Activated CD4-positive, alpha-beta T cell treated with anti-CD3 and anti-CD28 coated beads for 36 hours (primary cell): ENCODE results near the gene PRKN. TPM values are rescaled to one million over a fixed set of nuclear protein-coding genes. Genes with fewer than 3 reads are reported as not detected.

Experiments used
- ATAC-seq: fragments of 200-7000 bp; cut with Tn5 transposase; one replicate; pipeline ENCODE4 v1.10.0; 2021; ENCODE audit warnings: mild to moderate bottlenecking, moderate library complexity
- CTCF ChIA-PET: fragments of 350-600 bp; sonication (Branson Sonifier 250); formaldehyde crosslinking; loops from one replicate; lab custom pipeline; 2021; ENCODE audit warnings: antibody characterized with exemption; lab: Charles Lee
- POLR2A ChIA-PET: fragments of 350-600 bp; sonication (Branson Sonifier 250); formaldehyde crosslinking; loops from one replicate; lab custom pipeline; 2021; ENCODE audit warnings: antibody characterized with exemption, inconsistent platforms; lab: Charles Lee
- DNase-seq: peaks from one replicate; pipeline ENCODE4 v3.0.0-alpha.2; 2020
- H3K27ac Mint-ChIP-seq: one replicate; pipeline ENCODE4 v1.8.0; 2021; ENCODE audit warnings: mixed read lengths
- H3K27me3 Mint-ChIP-seq: one replicate; pipeline ENCODE4 v1.8.0; 2021; ENCODE audit warnings: mixed read lengths
- H3K36me3 Mint-ChIP-seq: one replicate; pipeline ENCODE4 v1.8.0; 2021; ENCODE audit warnings: low read depth, mixed read lengths
- H3K4me1 Mint-ChIP-seq: one replicate; pipeline ENCODE4 v1.8.0; 2021; ENCODE audit warnings: mixed read lengths
- H3K4me3 Mint-ChIP-seq: one replicate; pipeline ENCODE4 v1.8.0; 2021; ENCODE audit warnings: mild to moderate bottlenecking, moderate library complexity, mixed read lengths
- H3K9me3 Mint-ChIP-seq: one replicate; pipeline ENCODE4 v1.8.0; 2021; ENCODE audit warnings: low read depth, mixed read lengths
- intact Hi-C, 2 experiments: fragments of 100-400 bp; cut with DNase I in 1 of 2; cut with micrococcal nuclease in 1 of 2; formaldehyde crosslinking; loops; one replicate each; pipeline versions ENCODE4 v1.14.2 to v1.15.1; 2022 to 2024; cut with DNase I, micrococcal nuclease
- total RNA-seq, 2 experiments: library from RNA; stranded (reverse); gene quantifications; one replicate each; pipeline ENCODE4 v1.2.3, GENCODE V29; 2021

PRKN gene
- total RNA-seq, 2 experiments from 2014 or later: 0.56 to 0.87 TPM

DNA sequence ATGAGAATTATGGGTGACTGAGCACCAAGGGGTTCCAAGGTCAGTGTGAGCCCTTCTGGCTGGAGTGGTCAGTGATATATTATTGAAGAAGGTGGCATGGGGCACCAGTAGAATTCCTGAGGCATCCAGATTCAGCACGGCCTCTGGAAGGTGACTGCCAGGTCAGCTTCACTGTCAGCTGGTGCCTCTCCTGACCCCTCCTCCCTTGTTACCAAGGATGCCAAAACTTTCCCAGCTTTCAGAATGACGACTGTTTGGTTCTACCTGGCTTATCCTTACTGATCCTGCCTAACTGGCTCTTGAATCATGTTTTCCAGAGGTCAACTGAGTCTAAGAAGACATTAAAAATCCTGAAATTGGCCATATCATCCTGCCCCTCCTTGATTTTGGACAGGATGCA lies 1264.5 kb downstream of the PRKN start:
- Mint-ChIP-seq H3K36me3 (no peaks in the 10 kb centered on the region), H3K27ac (no peak overlapping the region), H3K27me3 (no peaks in the 10 kb centered on the region), H3K9me3 (no peaks in the 10 kb centered on the region), H3K4me3 (no peak overlapping the region), H3K4me1 (no peaks in the 10 kb centered on the region)
- ChIA-PET CTCF (interaction anchor here (0.9 kb wide), 1 partner anchor 9 kb away, joined by 3 read pairs; no protein-coding TSS in a partner anchor), POLR2A (no interaction called here)
- ATAC-seq (no peak), DNase-seq (no peak)
- intact Hi-C loops: no loop called here

DNA sequence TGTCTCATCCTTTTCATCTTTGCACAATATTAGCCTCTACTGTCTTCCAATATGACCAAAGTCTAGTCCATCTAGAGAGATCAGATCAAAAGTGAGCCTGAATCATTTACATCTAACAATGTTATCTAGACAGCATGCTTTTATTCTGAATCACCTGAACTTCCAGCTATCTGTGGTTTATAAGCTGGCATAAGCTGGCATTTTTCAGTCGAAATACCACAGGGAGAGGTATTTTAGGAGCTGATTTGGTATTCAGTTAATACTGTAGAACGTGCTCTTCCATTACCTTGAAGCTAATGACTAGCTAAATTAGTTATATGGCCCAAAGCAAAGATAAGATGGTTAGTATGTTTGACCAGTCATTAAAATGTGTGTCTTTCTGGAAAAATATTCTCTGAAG lies 1265.4 kb downstream of the PRKN start:
- DNase-seq: no peak
- ChIA-PET POLR2A (interaction anchor here (0.6 kb wide), 1 partner anchor 96 kb away, joined by 3 read pairs; no protein-coding TSS in a partner anchor), CTCF (interaction anchor here (0.8 to 0.9 kb wide), 2 partner anchors 10 to 24 kb away, joined by 3 read pairs; no protein-coding TSS in a partner anchor)
- intact Hi-C loops: no loop called here
- H3K4me3 Mint-ChIP-seq: no peak overlapping the region
- no peak for ATAC-seq
- no peak overlapping the region for H3K27ac Mint-ChIP-seq
- no peaks in the 10 kb centered on the region for H3K27me3 Mint-ChIP-seq
- no peaks in the 10 kb centered on the region for H3K36me3 Mint-ChIP-seq
- no peaks in the 10 kb centered on the region for H3K4me1 Mint-ChIP-seq
- H3K9me3 Mint-ChIP-seq: no peaks in the 10 kb centered on the region

DNA sequence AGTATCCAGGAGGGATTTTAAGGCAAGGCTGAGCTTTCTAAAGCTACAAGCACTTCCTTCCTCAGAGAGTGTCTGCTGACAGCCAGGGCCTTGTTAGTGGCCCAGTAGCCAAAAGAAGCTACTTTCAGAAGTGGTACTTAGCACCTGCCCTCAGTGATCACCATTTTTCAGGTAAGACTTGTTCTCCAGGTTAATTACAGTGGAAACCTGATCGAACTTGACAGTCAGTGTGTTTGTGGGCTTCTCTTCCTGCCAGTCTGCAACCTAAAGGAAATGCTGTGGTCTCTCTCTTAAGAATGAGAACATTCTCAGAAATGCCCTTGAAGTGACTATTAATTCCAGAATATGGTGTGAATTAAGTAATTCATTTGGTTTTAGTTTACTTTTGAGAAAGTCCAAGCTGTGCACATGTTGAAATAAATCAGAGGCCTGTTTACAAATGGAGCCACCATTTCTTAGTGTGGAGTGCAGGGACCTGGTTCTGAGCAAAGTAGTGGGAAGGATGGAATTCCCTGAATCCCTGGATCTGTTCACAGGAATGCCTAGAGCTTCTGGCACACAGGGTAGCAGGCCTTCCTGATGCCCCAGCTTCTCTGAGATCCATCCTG lies 1268.5 kb downstream of the PRKN start:
- ATAC-seq (no peak), DNase-seq (no peak)
- POLR2A ChIA-PET: no interaction called here
- no peaks in the 10 kb centered on the region for H3K9me3 Mint-ChIP-seq
- no peak overlapping the region for H3K27ac Mint-ChIP-seq
- no peaks in the 10 kb centered on the region for H3K27me3 Mint-ChIP-seq
- no peak overlapping the region for H3K4me3 Mint-ChIP-seq
- intact Hi-C loops: no loop called here
- H3K4me1 Mint-ChIP-seq: no peaks in the 10 kb centered on the region
- no peaks in the 10 kb centered on the region for H3K36me3 Mint-ChIP-seq
- CTCF ChIA-PET: interaction anchor here (1.2 to 1.5 kb wide), 2 partner anchors 22 to 41 kb away, joined by 3 to 5 read pairs; no protein-coding TSS in a partner anchor

DNA sequence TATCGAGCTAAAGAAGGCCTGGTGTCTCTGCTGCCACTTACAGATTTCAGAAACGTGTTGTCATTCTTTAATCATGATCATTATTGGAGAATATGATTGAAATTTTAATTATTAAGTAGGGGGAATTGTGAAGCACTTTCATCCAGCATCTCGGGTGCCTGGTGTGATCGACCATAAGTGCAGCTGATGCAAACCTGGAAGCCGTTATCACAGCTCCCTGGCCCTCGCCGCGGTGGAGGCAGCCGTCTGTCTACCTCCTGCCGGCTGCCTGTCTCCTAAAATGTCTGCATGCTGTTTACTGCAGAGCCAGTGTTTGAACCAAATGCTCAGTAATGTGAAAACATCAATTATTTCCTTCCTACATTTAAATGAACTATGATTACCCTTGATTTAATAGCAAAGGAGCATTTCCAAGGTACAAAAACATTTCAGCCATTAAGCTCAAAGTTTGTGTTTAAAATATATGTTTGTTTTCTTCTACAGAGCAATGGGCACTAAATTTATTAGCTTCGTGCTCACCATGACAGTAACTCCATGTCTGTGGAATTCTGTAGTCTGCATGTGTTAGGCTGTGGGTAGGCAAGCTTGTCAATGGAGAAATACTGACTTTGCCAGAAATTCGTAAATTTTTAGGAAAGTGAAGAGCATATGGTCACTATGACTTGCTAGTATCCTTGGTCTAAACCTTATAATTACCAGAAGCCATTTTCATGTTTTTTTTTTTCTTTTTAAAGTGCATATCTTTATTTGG lies 1269.2 kb downstream of the PRKN start:
- no peak overlapping the region for H3K4me3 Mint-ChIP-seq
- POLR2A ChIA-PET: no interaction called here
- H3K4me1 Mint-ChIP-seq: no peaks in the 10 kb centered on the region

DNA sequence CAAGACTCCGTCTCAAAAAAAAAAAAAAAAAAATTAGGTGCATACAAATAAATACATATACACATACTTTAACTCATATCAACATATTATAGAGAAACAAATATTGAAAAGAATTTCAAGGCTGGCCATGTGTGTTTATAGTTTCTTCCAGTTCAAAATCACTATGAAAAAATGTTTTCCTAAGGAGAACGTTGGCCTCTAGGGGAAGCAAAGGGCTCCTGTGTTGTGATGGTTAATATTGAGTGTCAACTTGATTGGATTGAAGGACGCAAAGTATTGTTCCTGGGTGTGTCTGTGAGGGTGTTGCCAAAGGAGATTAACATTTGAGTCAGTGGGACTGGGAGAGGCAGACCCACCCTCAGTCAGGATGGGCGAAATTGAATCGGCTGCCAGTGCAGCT lies 1271.7 kb downstream of the PRKN start:
- no peaks in the 10 kb centered on the region for H3K27me3 Mint-ChIP-seq
- ChIA-PET CTCF (no interaction called here), POLR2A (no interaction called here)
- ATAC-seq (no peak), DNase-seq (no peak)
- no peak overlapping the region for H3K4me3 Mint-ChIP-seq
- intact Hi-C loops: no loop called here
- H3K4me1 Mint-ChIP-seq: no peaks in the 10 kb centered on the region
- no peak overlapping the region for H3K27ac Mint-ChIP-seq
- H3K36me3 Mint-ChIP-seq: no peaks in the 10 kb centered on the region
- no peaks in the 10 kb centered on the region for H3K9me3 Mint-ChIP-seq

More for the DNA sequence above, 1269.2 kb downstream of the PRKN start:
- DNase-seq (no peak), ATAC-seq (no peak)
- intact Hi-C loops: no loop called here
- H3K27me3 Mint-ChIP-seq: no peaks in the 10 kb centered on the region
- CTCF ChIA-PET: interaction anchor here (1.2 to 1.5 kb wide), 2 partner anchors 21 to 40 kb away, joined by 3 to 5 read pairs; no protein-coding TSS in a partner anchor
- no peaks in the 10 kb centered on the region for H3K9me3 Mint-ChIP-seq
- no peaks in the 10 kb centered on the region for H3K36me3 Mint-ChIP-seq
- H3K27ac Mint-ChIP-seq: no peak overlapping the region

DNA sequence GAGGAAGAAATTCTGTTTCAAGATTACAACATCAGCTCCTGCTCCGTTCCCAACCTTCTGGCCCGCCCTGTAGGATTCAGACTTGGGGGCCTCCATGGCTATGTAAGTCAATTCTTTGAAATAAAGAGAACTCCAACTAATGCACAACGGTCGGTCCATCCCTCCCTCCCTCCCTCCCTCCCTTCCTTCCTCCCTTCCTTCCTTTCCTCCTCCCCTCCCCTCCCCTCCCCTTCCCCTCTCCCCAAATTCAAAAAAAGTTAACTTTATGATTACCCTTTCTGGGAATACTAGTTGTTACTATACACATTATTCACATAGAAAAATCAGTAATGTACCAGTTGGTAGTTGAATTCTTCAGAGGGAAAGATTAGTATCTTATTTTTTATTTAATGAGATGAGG lies 1274.0 kb downstream of the PRKN start:
- CTCF ChIA-PET: no interaction called here

GRCh38 chr6:161452241-161452640 lies 1275.3 kb downstream of the PRKN start:
- CTCF ChIA-PET: interaction anchor here (0.6 kb wide), 2 partner anchors 180 to 224 kb away, joined by 3 to 4 read pairs; no protein-coding TSS in a partner anchor

More for the DNA sequence above, 1274.0 kb downstream of the PRKN start:
- intact Hi-C loops: no loop called here
- DNase-seq (no peak), ATAC-seq (no peak)
- no peaks in the 10 kb centered on the region for H3K36me3 Mint-ChIP-seq
- H3K4me1 Mint-ChIP-seq: no peaks in the 10 kb centered on the region
- H3K27ac Mint-ChIP-seq: no peak overlapping the region
- POLR2A ChIA-PET: no interaction called here
- no peaks in the 10 kb centered on the region for H3K9me3 Mint-ChIP-seq
- no peaks in the 10 kb centered on the region for H3K27me3 Mint-ChIP-seq
- H3K4me3 Mint-ChIP-seq: no peak overlapping the region

DNA sequence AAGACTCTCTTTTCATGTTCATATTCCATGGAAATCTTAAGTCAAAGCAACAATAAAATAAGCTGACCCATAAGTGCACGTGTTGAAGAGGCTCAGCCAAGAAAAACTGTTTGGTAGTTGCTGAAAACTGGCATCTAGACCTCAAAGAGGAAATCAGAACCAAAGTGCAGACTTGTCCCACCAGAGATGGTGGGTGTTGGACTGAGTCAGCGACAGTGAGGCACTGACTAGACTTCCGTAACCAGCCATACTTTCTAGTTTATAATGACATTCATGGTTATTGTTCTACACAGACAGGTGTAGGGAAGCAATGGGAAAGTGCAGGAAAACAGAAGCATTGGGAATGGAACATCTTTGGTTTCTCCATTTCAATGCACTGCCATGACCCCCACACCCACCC lies 1278.0 kb downstream of the PRKN start:
- intact Hi-C loops: no loop called here
- no peaks in the 10 kb centered on the region for H3K27me3 Mint-ChIP-seq
- H3K4me1 Mint-ChIP-seq: no peaks in the 10 kb centered on the region
- ChIA-PET POLR2A (no interaction called here), CTCF (interaction anchor here (0.6 kb wide), 1 partner anchor 55 kb away, joined by 3 read pairs; no protein-coding TSS in a partner anchor)
- H3K36me3 Mint-ChIP-seq: no peaks in the 10 kb centered on the region
- no peak overlapping the region for H3K27ac Mint-ChIP-seq
- H3K4me3 Mint-ChIP-seq: no peak overlapping the region
- no peak for ATAC-seq
- DNase-seq: no peak
- H3K9me3 Mint-ChIP-seq: no peaks in the 10 kb centered on the region

More at GRCh38 chr6:161452241-161452640, 1275.3 kb downstream of the PRKN start:
- intact Hi-C loops: no loop called here
- DNase-seq: no peak
- no peaks in the 10 kb centered on the region for H3K36me3 Mint-ChIP-seq
- no peaks in the 10 kb centered on the region for H3K27me3 Mint-ChIP-seq
- H3K4me3 Mint-ChIP-seq: no peak overlapping the region
- H3K4me1 Mint-ChIP-seq: no peaks in the 10 kb centered on the region
- no peaks in the 10 kb centered on the region for H3K9me3 Mint-ChIP-seq
- POLR2A ChIA-PET: no interaction called here
- no peak for ATAC-seq
- no peak overlapping the region for H3K27ac Mint-ChIP-seq

DNA sequence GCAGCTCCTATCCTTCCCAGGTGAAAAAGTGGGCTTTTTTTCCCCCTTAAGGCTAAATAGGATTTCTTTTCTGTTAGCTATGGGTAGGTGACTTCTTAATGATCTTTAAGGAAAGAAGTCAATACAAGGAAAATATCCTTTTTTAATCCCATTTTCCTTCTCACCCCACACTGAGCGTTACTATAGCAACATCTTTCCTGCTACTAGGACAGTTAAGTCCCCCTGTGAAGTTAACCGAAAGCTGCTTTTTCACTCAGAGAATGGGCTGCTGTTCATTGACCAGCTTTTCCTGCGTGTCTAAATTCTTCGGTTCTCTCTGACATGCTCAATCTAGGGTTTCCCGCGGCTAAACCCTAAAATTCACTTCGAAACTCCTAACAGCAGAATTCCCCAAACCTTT lies 1280.6 kb downstream of the PRKN start:
- Mint-ChIP-seq H3K27ac (no peak overlapping the region), H3K36me3 (no peaks in the 10 kb centered on the region), H3K27me3 (no peaks in the 10 kb centered on the region), H3K9me3 (peaks cover 3% of the 10 kb centered on the region), H3K4me1 (no peaks in the 10 kb centered on the region), H3K4me3 (no peak overlapping the region)
- ATAC-seq: no peak
- intact Hi-C loops: no loop called here
- no peak for DNase-seq
- ChIA-PET CTCF (interaction anchor here (0.6 to 1.3 kb wide), 2 partner anchors 10 to 1123 kb away, joined by 3 read pairs; no protein-coding TSS in a partner anchor), POLR2A (no interaction called here)

DNA sequence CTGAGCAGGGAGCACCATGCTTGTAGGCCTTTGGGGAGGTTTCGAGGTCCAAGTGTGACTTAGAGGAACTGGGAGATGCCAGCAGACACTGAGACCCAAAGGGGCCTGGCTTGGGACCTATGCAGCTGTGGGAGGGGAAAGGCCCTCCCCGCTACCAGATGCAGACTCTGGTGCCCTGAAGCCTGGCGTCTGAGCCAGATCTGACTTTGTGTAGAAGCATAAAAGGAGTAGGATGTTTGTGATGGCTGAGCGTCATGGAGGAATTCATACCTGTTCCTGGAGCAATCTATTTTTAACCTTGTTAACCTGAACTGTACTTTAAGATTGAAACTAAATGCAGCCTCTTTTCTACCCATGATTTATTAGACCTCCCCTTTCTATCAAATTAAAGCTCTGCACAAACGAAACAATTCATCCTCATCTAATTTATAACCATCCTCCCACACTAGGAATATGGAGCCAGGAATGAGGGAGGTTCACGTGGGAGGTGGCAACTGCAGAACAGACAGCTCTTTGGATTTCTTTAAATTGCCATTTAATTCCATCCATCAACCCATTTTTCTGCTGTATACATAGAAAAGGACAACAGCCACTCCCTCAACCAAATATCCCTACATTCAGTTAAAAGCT lies 1281.2 kb downstream of the PRKN start:
- Mint-ChIP-seq H3K36me3 (no peaks in the 10 kb centered on the region), H3K27me3 (no peaks in the 10 kb centered on the region), H3K27ac (no peak overlapping the region), H3K4me3 (no peak overlapping the region), H3K9me3 (peaks cover 3% of the 10 kb centered on the region), H3K4me1 (no peaks in the 10 kb centered on the region)
- POLR2A ChIA-PET: no interaction called here
- ATAC-seq: no peak
- intact Hi-C loops: no loop called here
- no peak for DNase-seq
- CTCF ChIA-PET: interaction anchor here (0.5 to 1.3 kb wide), 4 partner anchors 9 to 536 kb away, joined by 3 to 4 read pairs (median 3); no protein-coding TSS in a partner anchor

GRCh38 chr6:161445021-161445799 lies 1282.4 kb downstream of the PRKN start:
- CTCF ChIA-PET: interaction anchor here (0.6 kb wide), 1 partner anchor 494 kb away, joined by 5 read pairs; no protein-coding TSS in a partner anchor
- no peaks in the 10 kb centered on the region for H3K4me1 Mint-ChIP-seq
- DNase-seq (no peak), ATAC-seq (no peak)
- intact Hi-C loops: no loop called here
- no peak overlapping the region for H3K4me3 Mint-ChIP-seq
- H3K27ac Mint-ChIP-seq: no peak overlapping the region
- H3K9me3 Mint-ChIP-seq: peaks cover 3% of the 10 kb centered on the region
- H3K27me3 Mint-ChIP-seq: no peaks in the 10 kb centered on the region
- POLR2A ChIA-PET: no interaction called here
- H3K36me3 Mint-ChIP-seq: no peaks in the 10 kb centered on the region
